Activated CD4-positive, alpha-beta T cell treated with anti-CD3 and anti-CD28 coated beads for 48 hours (primary cell): ENCODE measurements around the gene MAN2A1.

Experiments used
- DNase-seq: peaks from one replicate; pipeline ENCODE4 v3.0.0-alpha.2; 2020

Gene MAN2A1

DNA sequence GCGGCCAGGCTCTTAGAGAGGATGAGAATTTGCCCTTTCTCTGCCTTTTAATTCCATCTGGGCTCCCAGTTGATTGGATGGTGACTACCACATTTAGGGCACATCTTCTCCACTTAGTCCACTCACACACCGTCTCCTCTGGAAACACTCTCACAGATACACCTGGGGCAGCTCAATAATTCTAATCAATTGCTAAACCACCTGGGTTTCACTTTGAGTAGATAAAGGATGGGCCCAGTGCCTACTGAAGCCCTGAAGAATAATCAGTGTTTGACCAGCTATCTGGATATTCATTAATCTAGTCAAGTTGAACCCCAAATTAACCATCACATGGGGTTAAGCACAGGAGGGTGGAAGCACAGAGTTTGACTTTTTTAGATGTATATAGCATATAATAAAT lies 19.1 kb downstream of the MAN2A1 start:
- no peak for DNase-seq

DNA sequence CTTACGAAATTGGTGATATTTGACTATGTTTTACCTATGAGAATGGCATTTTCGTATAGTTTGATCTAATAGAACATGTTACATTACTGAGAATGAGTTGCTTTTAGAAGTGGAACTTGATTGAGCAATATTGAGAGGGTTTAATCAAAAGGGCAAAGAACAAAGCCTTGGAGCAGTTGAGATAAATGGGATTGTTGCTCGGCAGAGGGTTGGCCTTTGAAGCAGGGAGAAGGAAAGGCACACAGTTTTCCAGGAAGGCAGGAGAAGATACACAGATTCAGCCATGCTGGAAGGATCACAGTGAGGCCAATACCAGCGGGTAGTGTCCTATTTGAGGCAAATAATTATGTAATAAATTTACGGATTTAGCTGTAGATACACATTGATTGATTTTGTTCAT lies 19.5 kb downstream of the MAN2A1 start:
- DNase-seq = no peak

DNA sequence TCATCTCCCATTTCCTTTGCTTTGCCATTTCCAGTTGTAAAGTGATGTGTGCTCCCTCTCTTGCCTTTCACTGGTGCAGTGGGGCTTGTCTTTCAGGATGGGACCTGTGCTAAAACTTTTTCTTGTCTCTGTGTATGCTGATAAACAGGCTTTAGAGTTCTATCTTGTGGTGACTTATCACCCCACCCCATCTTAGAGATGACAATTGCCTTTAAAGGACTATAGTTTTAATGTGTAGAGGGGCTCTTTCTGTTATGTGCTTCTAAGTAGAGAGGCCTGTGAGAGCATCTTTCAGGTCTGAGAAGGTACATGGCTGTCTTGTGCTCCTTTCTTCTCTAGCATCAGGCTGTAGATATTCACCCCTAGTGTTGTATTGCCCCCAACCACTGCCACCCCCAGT lies 21.9 kb downstream of the MAN2A1 start:
- no peak for DNase-seq

DNA sequence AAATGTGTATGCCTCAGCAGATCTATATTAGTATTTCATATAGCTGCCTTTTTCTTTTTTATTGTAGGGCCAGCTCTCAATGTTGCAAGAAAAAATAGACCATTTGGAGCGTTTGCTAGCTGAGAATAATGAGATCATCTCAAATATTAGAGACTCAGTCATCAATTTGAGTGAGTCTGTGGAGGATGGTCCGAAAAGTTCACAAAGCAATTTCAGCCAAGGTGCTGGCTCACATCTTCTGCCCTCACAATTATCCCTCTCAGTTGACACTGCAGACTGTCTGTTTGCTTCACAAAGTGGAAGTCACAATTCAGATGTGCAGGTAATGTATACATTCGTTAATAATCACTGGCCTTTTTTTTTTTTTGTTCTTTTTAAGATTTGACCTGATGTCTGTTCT lies 23.7 kb downstream of the MAN2A1 start:
- DNase-seq = no peak

DNA sequence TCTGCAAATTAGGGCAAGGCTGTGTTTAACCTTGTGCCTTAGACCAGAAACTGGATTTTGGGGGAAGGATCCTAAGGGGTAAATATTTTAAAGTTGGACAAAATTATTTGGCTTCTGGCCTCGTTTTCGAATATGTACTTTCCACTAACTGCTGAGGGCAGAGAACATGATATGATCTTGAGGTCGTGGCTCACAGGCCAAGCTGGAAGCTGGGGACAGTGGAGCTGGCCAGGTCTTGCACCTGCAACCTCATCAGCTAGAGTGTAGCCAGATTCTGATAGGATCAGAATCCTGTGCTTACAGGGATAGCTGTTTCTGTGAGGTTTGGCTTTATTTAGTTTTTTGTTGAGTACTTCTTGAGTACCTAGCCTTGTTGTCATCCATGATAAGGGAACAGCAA lies 24.9 kb downstream of the MAN2A1 start:
- DNase-seq = no peak

DNA sequence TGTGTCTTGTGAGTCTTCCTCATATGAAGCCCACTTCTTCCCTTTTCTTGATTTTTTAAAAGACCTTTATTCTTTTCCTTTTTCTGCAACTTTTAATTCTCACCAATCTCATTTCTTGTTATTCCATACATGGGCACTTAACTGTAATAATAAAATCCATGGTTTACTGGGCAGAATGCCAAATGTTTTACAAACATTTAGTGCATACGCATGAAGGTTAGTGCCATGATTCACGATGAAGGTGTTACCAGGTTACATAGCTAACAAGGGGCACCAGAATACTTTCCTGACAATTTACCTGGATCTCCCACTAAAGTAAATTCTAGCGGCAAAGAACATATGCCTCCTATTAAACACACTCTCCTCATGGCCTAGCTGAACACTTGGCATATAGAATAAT lies 28.5 kb downstream of the MAN2A1 start:
- DNase-seq = no peak

DNA sequence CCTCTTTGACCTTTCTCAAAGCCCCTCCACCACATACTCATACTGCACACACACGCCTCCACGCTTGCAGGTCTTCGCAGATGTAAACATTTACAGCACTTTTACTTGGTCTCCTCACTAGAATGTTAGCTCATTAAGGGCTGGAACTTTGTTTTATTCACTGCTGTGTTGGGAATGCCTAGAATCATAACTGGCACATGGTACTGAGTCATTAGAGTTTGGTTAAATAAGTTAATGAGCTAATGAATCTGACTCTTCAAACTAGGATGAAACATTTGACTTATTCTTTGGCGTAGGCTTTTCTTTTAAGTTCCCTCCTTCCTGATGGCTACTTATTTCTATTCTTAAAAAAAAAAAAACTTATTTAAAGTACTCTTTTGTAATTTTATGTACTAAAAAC lies 28.9 kb downstream of the MAN2A1 start:
- DNase-seq = no peak

DNA sequence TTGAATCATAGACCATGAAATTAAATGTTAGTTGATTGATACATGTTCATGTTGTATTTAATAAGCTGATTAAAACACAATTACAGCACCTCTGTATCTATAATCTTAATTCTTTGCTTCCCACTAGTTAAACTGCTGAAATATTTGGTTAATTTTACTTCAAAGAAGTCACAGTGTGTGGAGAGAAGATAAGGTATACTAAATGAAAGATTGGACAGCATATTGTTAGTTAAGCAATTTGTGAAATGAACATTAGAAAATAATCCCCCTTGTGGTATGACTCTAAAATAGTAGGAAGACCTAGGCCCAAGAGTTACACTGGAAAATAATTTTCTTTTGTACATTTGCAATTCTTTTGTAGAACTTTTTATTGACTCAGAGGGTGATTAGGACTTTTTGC lies 30.3 kb downstream of the MAN2A1 start:
- no peak for DNase-seq

DNA sequence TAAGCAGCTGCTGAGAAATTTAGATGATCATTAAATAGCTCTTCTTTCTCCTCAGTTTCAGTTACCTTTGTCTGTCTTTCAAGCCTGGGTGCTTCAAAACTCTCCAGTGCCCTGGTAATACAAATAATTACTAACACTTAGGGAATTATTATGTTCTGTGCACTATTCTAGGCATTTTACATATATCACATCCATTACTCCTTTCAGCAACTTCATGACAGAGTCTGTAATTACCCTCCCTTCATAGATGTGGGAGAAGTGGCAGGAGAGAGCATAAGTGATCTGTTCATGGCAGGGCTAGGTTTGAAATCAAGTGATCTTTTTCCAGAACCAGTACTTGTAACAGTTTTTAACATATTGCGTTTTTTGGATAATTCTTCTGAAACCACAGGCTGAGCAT lies 32.0 kb downstream of the MAN2A1 start:
- DNase-seq = no peak

DNA sequence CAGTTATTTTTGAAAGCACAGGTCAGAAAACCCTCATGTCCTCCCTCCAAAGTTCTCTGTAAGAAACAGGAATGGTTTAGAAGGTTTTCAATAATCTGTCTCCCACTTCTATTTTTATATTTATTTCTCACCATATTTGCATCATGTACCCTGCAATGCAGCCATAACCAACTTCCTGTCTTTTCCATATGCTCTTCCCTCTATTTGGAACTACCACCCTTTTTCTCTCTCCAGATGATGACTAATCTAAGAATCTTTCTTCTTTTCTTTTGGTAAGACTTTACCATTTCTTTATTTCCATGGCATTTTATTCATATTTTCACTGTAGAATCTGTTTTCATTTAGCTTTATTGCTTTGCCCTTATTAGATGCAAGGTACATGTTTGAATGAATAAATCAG lies 33.9 kb downstream of the MAN2A1 start:
- DNase-seq = no peak

DNA sequence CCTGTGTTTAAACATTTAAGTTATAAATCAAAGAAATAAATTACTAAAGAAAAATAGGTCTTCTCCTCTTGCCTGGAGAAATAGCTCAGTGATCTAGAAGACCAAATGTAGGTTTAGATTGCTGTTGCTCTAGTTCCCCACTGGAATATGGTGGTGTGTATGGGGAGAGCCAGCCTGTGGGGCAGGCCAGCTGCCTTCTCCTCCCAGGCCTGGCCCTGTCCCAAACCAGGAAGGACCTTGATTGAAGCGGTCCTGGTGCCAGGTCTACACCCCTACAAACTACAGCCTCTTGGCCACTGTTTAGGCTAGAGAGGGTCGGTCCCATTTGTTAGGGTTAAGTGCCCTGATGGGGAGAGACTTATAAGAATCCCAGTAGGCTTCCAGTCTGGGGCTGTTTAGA lies 35.4 kb downstream of the MAN2A1 start:
- DNase-seq = no peak

DNA sequence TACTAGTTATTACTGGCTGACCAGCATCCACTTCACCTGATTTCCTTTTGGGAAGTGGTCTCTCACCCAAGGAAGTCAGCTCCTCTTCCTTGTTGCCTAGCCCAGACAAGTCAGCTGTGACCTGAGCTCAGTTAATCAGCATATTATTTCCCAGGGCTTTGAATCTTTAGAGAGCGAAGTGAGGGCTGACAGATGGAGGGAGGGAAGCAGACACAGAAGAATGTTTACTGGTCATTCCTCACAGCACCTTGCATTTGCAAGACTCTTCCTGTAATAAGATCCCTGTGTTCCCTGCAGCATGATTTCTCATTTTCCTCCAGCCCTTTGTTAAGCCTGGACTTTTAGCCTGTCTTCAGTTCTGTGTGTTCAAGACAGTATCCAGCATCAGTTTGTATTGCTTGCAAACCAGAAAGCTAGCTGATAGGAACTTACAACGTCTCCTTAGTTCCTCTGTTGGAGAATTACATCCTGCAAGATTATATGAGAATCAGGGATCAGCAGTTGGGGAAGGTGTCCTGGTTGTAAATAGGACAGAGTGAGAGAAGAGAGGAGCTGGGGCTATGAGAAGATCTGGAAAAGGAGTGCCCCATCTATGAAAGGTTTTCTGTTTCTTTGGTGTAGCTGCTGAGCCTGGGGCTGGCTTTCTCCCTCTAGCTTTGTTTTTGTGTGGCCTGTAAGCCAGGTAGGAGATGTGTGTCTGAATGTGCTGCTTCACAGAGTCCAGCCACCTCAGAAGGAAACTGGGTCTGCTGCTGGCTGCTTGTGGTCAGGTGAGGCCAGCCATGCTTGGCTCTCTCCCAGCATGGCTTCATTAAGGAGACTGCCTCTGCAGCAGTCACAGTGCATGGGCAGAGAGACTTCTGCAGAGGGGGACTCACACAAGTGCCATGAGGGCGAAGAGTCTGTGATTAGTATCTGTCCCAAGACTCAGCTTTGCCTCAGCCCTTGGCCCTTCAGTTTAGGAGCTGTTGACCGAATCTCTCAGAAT lies 50.3 kb downstream of the MAN2A1 start:
- DNase-seq = no peak

DNA sequence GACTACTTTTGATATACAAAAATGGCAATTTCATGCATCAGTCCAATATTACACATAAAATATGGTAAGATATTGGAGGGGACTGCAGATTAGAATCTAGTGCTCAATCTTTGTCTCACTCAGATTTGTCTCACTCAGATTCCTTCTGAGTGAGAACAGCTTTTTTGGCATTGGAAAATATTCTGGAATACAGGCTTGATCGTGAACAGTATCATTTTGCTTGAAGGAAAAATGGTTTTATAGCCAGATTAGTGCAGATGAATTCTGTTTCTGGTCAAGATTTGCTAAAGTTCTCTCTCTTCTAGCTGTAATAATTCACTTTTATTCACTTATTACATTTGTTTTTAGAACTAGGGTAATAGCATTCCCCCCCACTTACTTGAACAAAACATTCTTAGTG lies 51.2 kb downstream of the MAN2A1 start:
- no peak for DNase-seq

DNA sequence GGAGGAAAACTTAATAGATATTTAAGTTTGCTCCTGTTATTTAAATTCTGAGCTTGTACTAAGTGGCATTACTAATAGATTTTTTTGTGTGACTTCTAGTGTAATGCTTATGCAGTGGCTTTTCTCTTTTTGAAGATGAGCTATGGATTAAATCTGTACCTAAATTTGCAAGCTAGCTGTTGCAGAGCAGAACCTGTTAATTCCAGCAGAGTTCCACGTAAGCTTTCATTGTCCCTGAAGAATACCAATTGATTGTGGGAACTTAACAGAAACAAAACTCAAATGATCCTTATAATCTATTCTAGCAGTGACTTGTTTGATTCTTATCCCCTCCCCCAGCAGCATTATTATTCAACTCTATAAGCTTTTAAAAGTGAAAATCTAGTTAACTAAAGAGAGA lies 51.7 kb downstream of the MAN2A1 start:
- no peak for DNase-seq

DNA sequence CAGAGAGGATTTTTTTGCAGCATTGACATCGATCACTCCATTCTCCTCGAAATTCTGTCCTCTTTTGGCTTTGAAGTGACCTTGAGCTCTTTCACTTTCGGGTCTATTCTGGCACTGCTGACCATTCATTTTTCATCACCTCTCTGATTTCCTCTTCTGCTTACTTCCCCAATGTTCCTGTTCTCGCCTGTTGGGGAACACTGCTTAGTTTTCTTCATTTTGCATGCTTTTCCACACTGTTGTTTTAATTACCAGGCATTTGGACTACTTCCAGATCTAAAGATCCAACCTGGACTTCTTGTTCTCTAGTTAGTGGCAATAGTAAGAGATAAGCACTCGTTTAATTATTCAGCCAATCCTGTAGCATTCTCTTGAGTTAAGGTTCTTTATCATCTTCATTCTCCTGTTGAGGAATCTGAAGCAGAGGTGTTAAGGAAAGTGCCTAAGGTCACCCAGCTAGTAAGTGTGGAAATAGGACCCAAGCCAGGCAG lies 53.4 kb downstream of the MAN2A1 start:
- DNase-seq = no peak

DNA sequence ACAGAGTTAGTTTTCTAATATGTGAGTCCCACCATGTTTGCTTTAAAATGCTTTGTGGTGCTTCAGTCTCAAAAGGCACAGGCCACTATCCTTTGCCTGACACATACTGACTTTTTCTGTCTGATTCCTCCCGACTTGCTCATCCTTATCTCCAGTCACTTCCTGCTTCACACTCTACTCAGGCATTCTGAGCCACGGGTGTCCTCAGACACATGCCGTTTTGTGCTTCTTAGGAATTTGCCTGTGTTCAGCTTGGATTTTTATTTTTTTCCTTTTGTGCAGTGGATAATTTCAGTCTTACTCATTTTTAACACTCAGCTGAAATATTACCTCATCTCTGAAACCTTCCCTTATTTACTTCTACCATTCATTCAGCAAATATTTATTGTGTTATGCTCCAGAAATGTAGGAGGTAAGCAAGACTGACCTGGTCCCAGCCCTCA lies 54.1 kb downstream of the MAN2A1 start:
- no peak for DNase-seq

DNA sequence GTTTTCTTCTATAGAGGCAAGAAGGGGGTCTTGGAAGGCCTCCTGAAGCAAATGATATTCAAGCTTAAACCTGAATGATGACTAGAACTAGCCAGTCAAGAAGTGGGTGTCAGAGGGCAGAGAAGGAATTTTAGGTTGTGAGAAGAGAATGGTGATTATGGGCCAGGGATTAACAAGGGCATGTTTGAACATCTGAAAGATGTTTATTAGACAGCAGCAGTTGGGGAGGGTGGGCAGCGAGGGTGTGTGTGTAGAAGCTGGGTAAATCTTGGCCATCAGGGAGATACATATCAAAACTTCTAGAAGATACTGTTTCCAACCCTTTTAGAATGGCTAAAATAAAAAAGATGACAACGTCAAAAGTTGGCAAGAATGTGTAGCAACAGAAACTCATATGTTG lies 54.5 kb downstream of the MAN2A1 start:
- DNase-seq = no peak

DNA sequence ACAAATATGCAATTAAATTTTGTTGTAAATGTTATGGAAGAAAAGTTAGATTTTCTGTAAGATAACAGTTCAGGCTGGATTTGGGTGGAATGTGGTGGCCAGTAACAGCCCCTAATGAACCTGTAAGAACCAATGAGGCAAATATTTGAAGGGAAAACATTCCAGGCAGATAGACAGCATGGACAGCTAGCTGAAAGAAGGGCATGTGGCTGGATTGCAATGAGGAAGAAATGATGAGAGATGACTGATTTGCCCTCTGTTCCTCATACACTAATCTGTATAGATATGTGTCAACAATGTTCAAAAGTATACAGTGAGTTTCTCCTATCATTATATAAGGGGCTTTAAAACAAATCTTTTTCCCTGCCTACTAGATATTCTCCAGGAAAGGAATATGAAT lies 58.8 kb downstream of the MAN2A1 start:
- DNase-seq = no peak

DNA sequence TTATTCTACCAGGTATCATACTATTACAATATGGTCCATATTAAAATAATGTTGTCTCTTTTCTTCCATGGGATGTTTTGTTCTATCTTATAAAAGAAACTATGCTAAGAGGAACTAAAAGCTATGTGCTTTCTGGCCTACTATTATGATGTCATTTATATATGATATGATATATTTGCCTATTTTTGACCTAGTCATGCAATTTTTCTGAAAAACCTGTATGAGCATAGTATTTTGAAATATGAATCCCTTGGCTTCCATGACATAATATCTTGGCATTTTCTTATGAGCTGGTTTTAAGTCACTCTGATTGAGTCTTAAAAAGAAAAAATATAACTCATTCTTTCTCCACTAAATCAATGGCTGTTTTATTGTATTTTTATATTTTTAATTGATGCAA lies 60.7 kb downstream of the MAN2A1 start:
- no peak for DNase-seq

DNA sequence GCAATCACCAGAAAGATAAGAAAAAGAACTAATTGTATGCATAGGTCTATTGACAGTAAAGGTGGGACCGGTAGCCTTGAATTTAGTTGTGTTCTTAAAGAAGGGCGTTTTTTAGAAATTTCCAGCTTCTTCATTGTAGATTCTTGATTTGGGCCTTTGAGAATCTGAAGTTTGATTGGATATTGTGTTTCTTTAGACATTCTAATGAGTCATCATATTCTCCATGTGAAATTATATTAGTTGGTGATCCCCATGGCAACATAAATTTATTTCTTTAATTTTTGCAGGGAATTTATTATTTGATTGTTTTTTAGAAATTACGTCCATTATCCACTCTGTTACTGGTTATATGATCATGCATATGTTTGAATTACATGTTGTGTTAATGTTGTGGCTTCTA lies 63.6 kb downstream of the MAN2A1 start:
- no peak for DNase-seq

DNA sequence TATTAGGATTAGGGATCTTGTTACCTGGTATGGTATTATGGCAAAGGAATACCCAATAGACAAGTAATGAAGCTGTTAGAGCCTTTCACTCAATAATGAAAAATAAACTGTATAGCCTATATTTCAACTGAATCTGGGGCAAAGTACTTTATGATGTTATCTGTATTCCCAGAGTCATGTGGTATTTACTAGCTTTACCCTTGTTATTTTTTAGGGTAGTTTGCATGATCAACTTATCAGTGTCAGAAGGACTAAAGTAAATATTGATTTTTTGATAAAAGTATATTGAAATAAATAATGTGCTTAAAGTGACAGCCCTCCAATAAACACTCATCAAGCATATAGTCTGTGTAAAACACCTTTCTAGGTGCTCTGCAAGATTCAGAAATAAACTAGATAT lies 64.6 kb downstream of the MAN2A1 start:
- DNase-seq = no peak

DNA sequence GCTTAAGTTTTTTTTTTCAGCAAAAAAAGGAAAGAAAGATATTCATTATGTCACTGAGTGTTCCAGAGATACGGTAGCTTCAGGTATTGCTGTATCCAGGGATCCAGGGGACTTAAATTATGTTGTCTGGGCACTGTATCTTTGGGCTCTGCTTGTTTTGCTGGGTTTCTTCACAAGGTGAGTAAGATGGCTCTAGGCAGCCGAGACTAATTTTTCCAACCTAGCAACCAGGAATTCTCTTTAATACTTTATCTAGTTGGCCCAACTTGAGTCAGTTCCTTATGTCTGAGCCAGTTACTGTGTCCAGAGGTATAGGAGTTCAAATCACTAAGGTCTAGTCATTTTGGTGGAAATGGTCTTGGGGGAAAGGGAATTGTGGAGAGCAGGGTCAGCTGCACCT lies 66.0 kb downstream of the MAN2A1 start:
- no peak for DNase-seq

DNA sequence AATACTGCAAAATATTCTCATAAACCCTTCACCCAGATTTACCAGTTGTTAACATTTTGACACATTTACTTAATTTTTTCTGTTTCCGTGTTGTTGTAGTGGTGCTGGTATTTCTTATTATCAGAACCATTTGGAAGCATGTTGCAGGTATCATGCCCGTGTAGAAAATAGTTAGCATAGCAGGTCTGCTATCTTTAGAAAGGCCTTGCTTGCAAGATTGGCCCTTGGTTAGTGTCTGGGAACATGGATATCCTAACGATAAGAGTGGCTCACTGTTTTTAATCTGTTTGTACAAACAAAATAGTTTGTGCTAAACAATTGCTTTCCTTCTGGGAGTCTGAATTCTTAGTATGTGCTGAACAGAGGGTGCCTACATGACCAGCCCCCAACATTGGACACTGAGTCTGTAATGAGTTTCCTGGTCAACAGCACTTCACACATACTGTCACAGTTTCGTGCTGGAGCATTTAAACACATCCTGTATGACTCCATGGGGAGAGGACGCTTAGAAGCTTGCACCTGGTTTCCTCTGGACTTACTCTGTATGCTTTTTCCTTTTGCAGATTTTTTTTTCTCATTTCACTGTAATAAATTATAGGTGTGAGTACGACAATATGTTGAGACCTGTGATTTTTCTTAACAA lies 66.9 kb downstream of the MAN2A1 start:
- no peak for DNase-seq

DNA sequence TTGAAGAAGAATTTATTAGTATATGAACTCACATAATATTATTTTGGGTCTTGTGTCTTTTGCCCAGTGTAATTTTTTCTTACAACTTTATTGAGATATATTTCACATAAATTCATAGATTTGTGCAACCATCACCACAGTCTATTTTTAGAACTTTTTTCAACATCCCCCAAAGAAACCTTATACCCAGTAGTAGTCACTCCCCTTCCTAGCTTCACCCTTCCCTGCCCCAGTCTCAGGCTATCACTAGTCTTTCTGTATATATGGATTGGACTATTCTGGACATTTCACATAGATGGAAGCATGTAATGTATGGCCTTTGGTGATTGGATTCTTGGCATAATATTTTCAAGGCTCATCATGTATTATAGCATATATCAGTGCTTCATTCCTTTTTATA lies 67.8 kb downstream of the MAN2A1 start:
- no peak for DNase-seq
